ENCODE measurements around the gene CDKAL1.
"Not testable (repeated sequence)": the region's sequence is repeated elsewhere in the genome, so short reads cannot be mapped to it uniquely, and the experiment has no call there.

Gene CDKAL1

GRCh38 chr6:21024616-21025015 is 490.4 kb downstream of the CDKAL1 start:
- DNase-seq (ENCODE audit: low read depth), result no peak

DNA sequence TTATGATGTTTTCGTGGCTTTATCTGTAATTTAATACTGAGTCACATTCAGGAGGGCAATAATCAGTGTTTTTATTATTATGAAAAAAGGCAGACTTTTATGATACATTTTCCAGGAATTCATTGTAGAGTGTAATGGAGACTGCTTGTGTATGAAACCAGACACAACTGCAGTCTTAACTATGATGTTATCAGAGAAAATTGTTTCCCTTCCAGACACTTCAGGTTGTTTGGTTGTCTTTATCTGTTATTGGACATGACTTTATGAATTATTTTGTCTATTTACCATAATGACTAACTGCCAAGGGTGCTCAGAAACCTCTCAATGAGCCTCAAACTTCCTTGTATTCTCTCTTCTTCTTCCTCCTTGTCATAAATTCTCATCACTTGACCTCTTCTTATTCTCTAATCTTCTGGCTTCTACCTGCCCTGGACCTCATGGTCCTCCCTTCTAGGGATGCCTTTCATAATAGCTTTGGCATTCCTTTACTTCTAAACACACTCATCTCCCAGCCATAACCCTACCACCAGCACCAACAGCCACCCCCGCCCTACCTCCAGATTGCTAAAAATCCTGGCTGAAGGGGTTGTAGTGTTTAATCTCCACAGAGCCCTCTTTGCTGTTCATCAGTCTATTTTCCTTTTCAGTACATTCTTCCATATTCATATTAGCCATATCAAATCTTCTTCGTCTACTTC is 492.5 kb downstream of the CDKAL1 start:
- no peak for DNase-seq (ENCODE audit: low read depth)

DNA sequence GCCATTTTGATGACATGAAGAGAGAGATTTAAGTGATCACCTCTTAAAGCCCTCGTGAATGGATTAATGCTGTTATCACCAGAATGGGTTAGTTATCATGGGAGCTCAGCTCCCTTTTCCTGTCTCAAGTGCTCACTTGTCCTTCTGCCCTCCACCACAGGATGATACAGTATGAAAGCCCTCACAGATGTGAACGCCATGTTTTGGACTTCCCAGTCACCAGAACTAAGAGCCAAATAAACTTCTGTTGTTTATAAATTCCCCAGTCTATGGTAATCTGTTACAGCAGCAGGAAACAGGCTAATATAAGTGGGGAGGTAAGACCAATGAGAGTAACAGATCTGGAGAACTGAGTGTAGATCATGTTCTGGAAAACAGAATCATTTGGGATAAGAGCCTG is 493.2 kb downstream of the CDKAL1 start:
- DNase-seq (ENCODE audit: low read depth), result no peak

DNA sequence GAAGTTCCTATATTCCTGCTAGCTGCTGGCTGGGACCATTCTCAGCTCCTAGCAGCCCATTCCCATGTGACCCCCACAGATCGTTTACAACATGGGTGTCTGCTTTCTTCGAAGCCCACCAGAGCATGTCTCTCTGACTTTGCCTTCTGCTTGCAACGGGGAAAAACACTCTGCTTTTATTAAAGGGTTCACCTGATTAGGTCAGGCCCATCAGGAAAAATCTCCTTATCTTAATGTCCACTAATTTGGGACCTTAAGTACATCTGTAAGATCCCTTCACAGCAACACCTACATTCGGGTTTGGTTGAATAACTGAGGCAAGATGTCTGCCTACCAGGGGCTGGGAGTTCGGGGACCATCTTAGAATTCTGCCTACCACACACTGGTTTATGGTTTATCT is 496.9 kb downstream of the CDKAL1 start:
- DNase-seq (ENCODE audit: low read depth), result no peak

DNA sequence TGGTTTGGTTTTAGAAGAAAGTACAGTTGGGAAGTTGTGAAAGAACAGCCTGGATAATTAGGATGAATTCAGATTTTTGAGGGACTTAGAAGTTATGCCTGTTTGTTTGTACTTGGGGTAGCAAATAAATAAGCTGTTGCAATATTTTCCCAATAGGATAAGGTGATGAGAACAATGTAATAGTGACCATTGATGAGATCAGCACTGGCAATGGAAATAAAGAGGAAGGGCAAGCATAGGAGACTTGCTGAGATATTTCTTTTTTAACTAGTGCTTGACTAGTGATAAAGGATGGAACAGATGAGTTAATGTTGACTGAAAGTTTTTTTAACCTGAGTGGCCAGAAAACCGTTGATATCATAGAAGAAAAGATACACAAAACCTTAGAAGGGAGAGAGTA is 498.8 kb downstream of the CDKAL1 start:
- no peak for DNase-seq (ENCODE audit: low read depth)

- DNase-seq (ENCODE audit: low read depth), result peak; percentile 81
These were observed 499.3 kb downstream of the CDKAL1 start for GRCh38 chr6:21033575-21034026.

DNA sequence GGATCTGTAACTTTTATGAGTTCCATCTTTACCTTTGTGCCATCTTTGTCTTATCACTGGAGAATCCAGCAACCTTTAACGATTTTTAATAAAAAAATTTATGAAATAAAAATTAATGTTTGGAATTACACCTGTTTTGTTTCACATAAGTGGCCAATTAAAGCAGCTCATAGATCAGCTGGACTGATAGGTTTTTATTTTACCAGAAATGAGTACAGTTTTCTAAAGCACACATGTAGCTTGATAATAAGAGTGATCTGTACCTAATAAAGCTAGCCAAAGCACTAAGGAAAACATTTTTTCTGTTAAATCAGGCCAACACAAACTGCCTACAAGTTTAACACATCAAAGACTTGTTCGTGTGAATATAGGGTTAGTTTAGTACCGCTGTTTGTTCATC is 500.1 kb downstream of the CDKAL1 start:
- no peak for DNase-seq (ENCODE audit: low read depth)

DNA sequence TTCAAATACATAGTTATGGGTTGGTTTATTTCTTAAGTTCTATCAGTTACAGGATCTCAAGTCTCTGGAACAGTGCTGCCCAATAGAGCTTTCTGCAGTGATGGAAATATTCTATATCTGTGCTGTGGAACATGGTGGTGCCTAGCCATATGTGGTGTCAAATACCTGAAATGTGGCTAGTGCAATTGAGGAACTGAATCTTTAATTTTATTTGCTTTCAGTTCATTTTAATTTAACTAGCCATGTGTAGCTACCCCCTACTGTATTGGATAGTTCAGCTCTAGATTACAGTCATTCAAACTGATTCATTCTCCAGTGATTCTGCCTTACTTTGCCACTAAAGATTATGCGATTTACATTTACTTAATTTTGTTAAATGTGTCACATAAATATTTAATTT is 503.2 kb downstream of the CDKAL1 start:
- no peak for DNase-seq (ENCODE audit: low read depth)

- DNase-seq (ENCODE audit: low read depth), result no peak
These were observed 505.7 kb downstream of the CDKAL1 start for GRCh38 chr6:21039926-21040325.

- no peak for DNase-seq (ENCODE audit: low read depth)
These were observed 511.0 kb downstream of the CDKAL1 start for GRCh38 chr6:21045135-21045700.

- no peak for DNase-seq (ENCODE audit: low read depth)
These were observed 512.0 kb downstream of the CDKAL1 start for GRCh38 chr6:21046276-21046675.

DNA sequence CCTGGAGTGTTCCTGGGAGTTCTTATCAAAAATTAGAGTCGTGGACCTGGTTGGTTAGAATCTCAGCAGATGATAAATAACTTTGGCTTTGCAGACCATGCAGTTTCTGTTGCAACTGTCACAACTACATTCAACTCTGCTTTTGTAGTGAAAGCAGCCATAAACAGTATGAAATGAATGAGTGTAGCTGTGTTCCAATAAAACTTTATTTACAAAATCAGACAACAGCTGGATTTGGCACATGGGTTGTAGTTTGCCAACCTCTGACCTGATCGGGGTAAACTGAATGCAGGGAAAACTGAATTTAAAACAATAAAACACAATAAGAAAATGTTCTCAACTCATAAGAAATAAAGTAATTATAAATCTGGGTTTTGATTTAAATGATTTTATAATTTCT is 513.8 kb downstream of the CDKAL1 start:
- DNase-seq (ENCODE audit: low read depth), result no peak

DNA sequence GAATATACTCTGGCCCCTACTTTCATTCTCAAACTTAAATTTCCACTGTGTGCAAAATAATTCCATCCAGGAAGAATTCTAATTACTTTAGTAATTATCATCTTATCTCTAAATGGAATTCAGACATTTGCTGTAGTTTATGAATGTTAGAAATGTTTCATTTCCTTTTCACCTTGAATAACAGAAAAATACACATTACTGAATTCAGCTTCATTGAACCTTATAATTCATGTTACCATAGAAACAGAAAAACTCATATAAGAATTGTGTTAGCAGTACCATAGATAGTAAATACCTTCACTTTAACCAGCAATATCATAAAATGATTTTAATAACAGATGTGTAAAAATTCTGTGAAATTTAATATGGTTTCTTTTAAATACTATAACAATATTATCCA is 514.9 kb downstream of the CDKAL1 start:
- DNase-seq (ENCODE audit: low read depth), result no peak

GRCh38 chr6:21049572-21049971 is 515.3 kb downstream of the CDKAL1 start:
- no peak for DNase-seq (ENCODE audit: low read depth)

- no peak for DNase-seq (ENCODE audit: low read depth)
These were observed 516.7 kb downstream of the CDKAL1 start for GRCh38 chr6:21050935-21051334.

DNA sequence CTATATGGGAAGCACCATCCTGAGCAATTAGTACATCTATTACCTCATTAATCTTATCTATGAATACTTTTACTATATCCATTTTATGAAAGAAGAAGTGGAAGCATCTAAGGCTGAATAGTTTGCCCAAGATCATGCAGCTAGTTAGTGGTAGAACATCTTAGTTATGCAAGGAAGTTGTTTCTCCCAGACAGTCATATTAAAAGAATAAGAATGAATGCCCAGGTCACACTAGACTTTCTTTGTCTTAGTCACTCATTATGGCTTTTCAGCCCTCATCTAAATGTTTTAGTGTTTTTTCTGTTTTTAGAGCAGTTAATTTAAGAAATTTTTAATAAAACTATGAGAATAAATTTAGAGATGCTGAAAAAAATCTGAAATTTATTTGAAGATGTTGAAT is 517.5 kb downstream of the CDKAL1 start:
- DNase-seq (ENCODE audit: low read depth), result no peak

- no peak for DNase-seq (ENCODE audit: low read depth)
These were observed 519.4 kb downstream of the CDKAL1 start for GRCh38 chr6:21053612-21054011.

GRCh38 chr6:21055480-21055879 is 521.2 kb downstream of the CDKAL1 start:
- not testable (repeated sequence) for DNase-seq (ENCODE audit: low read depth)

GRCh38 chr6:21061892-21062291 is 527.6 kb downstream of the CDKAL1 start:
- no peak for DNase-seq (ENCODE audit: low read depth)

- DNase-seq (ENCODE audit: low read depth), result no peak
These were observed 530.6 kb downstream of the CDKAL1 start for GRCh38 chr6:21064756-21065340.

DNA sequence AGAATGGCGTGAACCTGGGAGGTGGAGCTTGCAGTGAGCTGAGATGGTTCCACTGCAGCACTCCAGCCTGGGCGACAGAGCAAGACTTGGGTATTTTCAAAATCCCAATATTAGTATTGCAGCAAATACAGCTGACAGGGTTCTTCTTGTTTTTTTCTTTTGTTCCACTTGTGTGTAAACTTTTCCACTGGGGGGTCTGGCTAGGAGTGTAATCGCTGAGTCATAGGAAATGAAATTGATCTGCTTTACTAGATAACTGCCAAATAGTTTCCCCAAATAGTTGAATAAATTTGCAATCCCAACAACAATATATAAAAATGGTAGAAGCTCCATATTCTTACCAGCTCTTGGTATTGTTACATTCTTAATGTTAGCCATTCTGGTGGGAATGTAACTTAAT is 533.3 kb downstream of the CDKAL1 start:
- no peak for DNase-seq (ENCODE audit: low read depth)

- DNase-seq (ENCODE audit: low read depth), result no peak
These were observed 536.4 kb downstream of the CDKAL1 start for GRCh38 chr6:21070620-21071019.

GRCh38 chr6:21071780-21072468 is 537.7 kb downstream of the CDKAL1 start:
- DNase-seq (ENCODE audit: low read depth), result no peak

All from HS-5 (cell line).